SU-DHL-6 (cell line): ENCODE measurements around the gene POT1.

Experiments
- H2AFZ ChIP-seq: fragments of 200-600 bp; sonication (generic); 2 replicates; pipeline ENCODE4 v1.6.1; 2014; ENCODE audit warnings: low read depth, mild to moderate bottlenecking, moderate library complexity, mixed read lengths, antibody characterized with exemption, low read length; ENCODE audit not compliant: severe bottlenecking
- H3F3A ChIP-seq: fragments of 200-600 bp; shearing (Covaris generic); 2 replicates; pipeline ENCODE4 v1.6.0; 2016; ENCODE audit warnings: antibody characterized with exemption, mild to moderate bottlenecking; ENCODE audit not compliant: insufficient read depth
- H3K27ac ChIP-seq: fragments of 200-600 bp; sonication (generic); 2 replicates; pipeline ENCODE4 v1.5.1; 2016; ENCODE audit warnings: low read depth, mild to moderate bottlenecking, low read length, moderate library complexity, mixed read lengths
- H3K27me3 ChIP-seq: fragments of 200-600 bp; sonication (generic), shearing (Covaris generic); 2 replicates; pipeline ENCODE4 v1.6.0; 2014; ENCODE audit warnings: mild to moderate bottlenecking, low read length
- H3K36me3 ChIP-seq: fragments of 200-600 bp; sonication (generic); 2 replicates; pipeline ENCODE4 v1.6.1; 2014; ENCODE audit warnings: mild to moderate bottlenecking, low read length, mixed read lengths
- H3K4me2 ChIP-seq: fragments of 300-600, 200-600 bp; shearing (Covaris generic), sonication (generic); 2 replicates; pipeline ENCODE4 v1.6.0; 2014; ENCODE audit warnings: low read length, low read depth, mild to moderate bottlenecking; ENCODE audit not compliant: poor library complexity, severe bottlenecking
- H3K4me3 ChIP-seq: fragments of 200-600 bp; sonication (generic); 2 replicates; pipeline ENCODE4 v1.5.1; 2014; ENCODE audit warnings: antibody characterized with exemption, low read length, mild to moderate bottlenecking, mixed read lengths; ENCODE audit not compliant: insufficient read depth, poor library complexity, severe bottlenecking
- H3K79me2 ChIP-seq: fragments of 200-600 bp; sonication (generic); 2 replicates; pipeline ENCODE4 v1.6.1; 2014; ENCODE audit warnings: mild to moderate bottlenecking, low read length, moderate library complexity; ENCODE audit not compliant: insufficient read depth
- H3K9ac ChIP-seq: fragments of 200-600 bp; sonication (generic); 2 replicates; pipeline ENCODE4 v1.7.0; 2014; ENCODE audit warnings: mild to moderate bottlenecking, low read length
- H3K9me2 ChIP-seq: fragments of 200-600 bp; sonication (generic); replicated peaks from 2 replicates; pipeline ENCODE4 v1.6.1; 2014; ENCODE audit warnings: low read length; ENCODE audit not compliant: insufficient read depth
- H3K9me3 ChIP-seq: fragments of 200-600 bp; sonication (generic); 2 replicates; pipeline ENCODE4 v1.6.1; 2014; ENCODE audit warnings: low read length, mixed read lengths; ENCODE audit not compliant: insufficient read depth
- H4K20me1 ChIP-seq: fragments of 200-600 bp; sonication (generic); 2 replicates; pipeline ENCODE4 v1.6.1; 2014; ENCODE audit warnings: low read depth, mild to moderate bottlenecking, antibody characterized with exemption, low read length, moderate library complexity, mixed read lengths
- CTCF ChIP-seq: fragments of 200-600 bp; sonication (generic); IDR thresholded peaks from one replicate; pipeline ENCODE4 v1.5.1; 2017; ENCODE audit warnings: antibody characterized with exemption, mild to moderate bottlenecking, low read length, moderate library complexity; ENCODE audit not compliant: insufficient read depth, poor library complexity, severe bottlenecking
- EZH2phosphoT487 ChIP-seq: fragments of 200-600 bp; sonication (generic), shearing (Covaris generic); conservative IDR thresholded peaks from 2 replicates; pipeline ENCODE4 v1.6.1; 2018; ENCODE audit warnings: mild to moderate bottlenecking, antibody characterized with exemption, low read length, moderate library complexity, mixed read lengths

Gene POT1

GRCh38 chr7:124800386-124800785 is 129.2 kb downstream of the POT1 start:
- TF ChIP-seq CTCF: no peak
- no peak for TF ChIP-seq EZH2phosphoT487
- Histone ChIP-seq H2AFZ (no peak overlapping the region), H4K20me1 (no peaks in the 10 kb centered on the region)

GRCh38 chr7:124799448-124799847 is 130.2 kb downstream of the POT1 start:
- H3K9me3 ChIP-seq: no peaks in the 10 kb centered on the region
- no peak overlapping the region for H3K27ac ChIP-seq
- H3K4me2 ChIP-seq: no peak overlapping the region
- no peak overlapping the region for H3K9ac ChIP-seq
- no peaks in the 10 kb centered on the region for H4K20me1 ChIP-seq
- H3F3A ChIP-seq: no peaks in the 10 kb centered on the region
- H3K9me2 ChIP-seq: no peaks in the 10 kb centered on the region
- no peak for TF ChIP-seq CTCF
- no peak for TF ChIP-seq EZH2phosphoT487
- H3K27me3 ChIP-seq: no peaks in the 10 kb centered on the region
- H3K4me3 ChIP-seq: no peak overlapping the region
- no peaks in the 10 kb centered on the region for H3K36me3 ChIP-seq
- H2AFZ ChIP-seq: no peak overlapping the region
- H3K79me2 ChIP-seq: no peaks in the 10 kb centered on the region

More at GRCh38 chr7:124800386-124800785, 129.2 kb downstream of the POT1 start:
- no peak overlapping the region for H3K9ac ChIP-seq
- H3K9me2 ChIP-seq: no peaks in the 10 kb centered on the region
- H3K79me2 ChIP-seq: no peaks in the 10 kb centered on the region
- no peak overlapping the region for H3K27ac ChIP-seq
- H3K4me3 ChIP-seq: no peak overlapping the region
- no peaks in the 10 kb centered on the region for H3K27me3 ChIP-seq
- H3K4me2 ChIP-seq: no peak overlapping the region
- no peaks in the 10 kb centered on the region for H3K36me3 ChIP-seq
- H3K9me3 ChIP-seq: no peaks in the 10 kb centered on the region
- no peaks in the 10 kb centered on the region for H3F3A ChIP-seq

- Histone ChIP-seq H3K27ac (no peak overlapping the region), H3F3A (no peaks in the 10 kb centered on the region), H3K9ac (no peak overlapping the region), H3K79me2 (no peaks in the 10 kb centered on the region), H3K27me3 (no peaks in the 10 kb centered on the region), H3K36me3 (no peaks in the 10 kb centered on the region), H3K4me2 (no peak overlapping the region), H2AFZ (no peak overlapping the region), H3K4me3 (no peak overlapping the region), H4K20me1 (no peaks in the 10 kb centered on the region), H3K9me3 (no peaks in the 10 kb centered on the region), H3K9me2 (no peaks in the 10 kb centered on the region)
- no peak for TF ChIP-seq CTCF
- TF ChIP-seq EZH2phosphoT487: no peak
These were observed 132.9 kb downstream of the POT1 start for GRCh38 chr7:124796771-124797170.

GRCh38 chr7:124792696-124793095 is 136.9 kb downstream of the POT1 start:
- H3K9me2 ChIP-seq: no peaks in the 10 kb centered on the region
- TF ChIP-seq EZH2phosphoT487: no peak
- TF ChIP-seq CTCF: no peak

More at GRCh38 chr7:124792696-124793095, 136.9 kb downstream of the POT1 start:
- no peak overlapping the region for H3K9ac ChIP-seq
- H3K79me2 ChIP-seq: no peaks in the 10 kb centered on the region
- H3K27ac ChIP-seq: no peak overlapping the region
- no peaks in the 10 kb centered on the region for H3F3A ChIP-seq
- H4K20me1 ChIP-seq: no peaks in the 10 kb centered on the region
- no peak overlapping the region for H3K4me2 ChIP-seq
- H3K27me3 ChIP-seq: no peaks in the 10 kb centered on the region
- H2AFZ ChIP-seq: no peak overlapping the region
- no peaks in the 10 kb centered on the region for H3K36me3 ChIP-seq
- no peak overlapping the region for H3K4me3 ChIP-seq
- H3K9me3 ChIP-seq: no peaks in the 10 kb centered on the region
